Astrocyte (in vitro differentiated cells and primary cell): ENCODE results near the gene ELP2. TPM values are rescaled to one million over a fixed set of nuclear protein-coding genes. Genes with fewer than 3 reads are reported as not detected.

ENCODE experiments used
- DNase-seq: peaks from one replicate; pipeline ENCODE4 v3.0.0-alpha.2; 2010; ENCODE audit warnings: low read depth
- FAIRE-seq: peaks from 2 replicates; lab custom pipeline; 2011; peaks lifted over from hg19 to GRCh38; lab: Jason Lieb, UNC
- H2AFZ ChIP-seq: 2 replicates; pipeline ENCODE4 v1.6.0; 2012; ENCODE audit warnings: low read depth, low read length, inconsistent platforms
- H3K27ac ChIP-seq: 2 replicates; pipeline ENCODE4 v1.5.1; 2011; ENCODE audit warnings: low read depth, low read length, inconsistent platforms
- H3K27me3 ChIP-seq: 2 replicates; pipeline ENCODE4 v1.6.0; 2011; ENCODE audit warnings: low read length, inconsistent platforms; ENCODE audit not compliant: insufficient read depth
- H3K36me3 ChIP-seq: 2 replicates; pipeline ENCODE4 v1.5.1; 2011; ENCODE audit warnings: low read length, inconsistent platforms; ENCODE audit not compliant: insufficient read depth
- H3K4me1 ChIP-seq: 2 replicates; pipeline ENCODE4 v1.5.1; 2011; ENCODE audit warnings: low read length, inconsistent platforms; ENCODE audit not compliant: insufficient read depth
- H3K4me2 ChIP-seq: 2 replicates; pipeline ENCODE4 v1.6.0; 2012; ENCODE audit warnings: low read length, inconsistent platforms
- H3K4me3 ChIP-seq: 2 replicates; pipeline ENCODE4 v1.5.1; 2011; ENCODE audit warnings: low read depth, mild to moderate bottlenecking, low read length, inconsistent platforms; ENCODE audit not compliant: insufficient read depth
- H3K79me2 ChIP-seq: 2 replicates; pipeline ENCODE4 v1.6.0; 2012; ENCODE audit warnings: mild to moderate bottlenecking, low read length, inconsistent platforms; ENCODE audit not compliant: insufficient read depth
- H3K9ac ChIP-seq: 2 replicates; pipeline ENCODE4 v1.6.0; 2012; ENCODE audit warnings: mild to moderate bottlenecking, low read length, inconsistent platforms
- H3K9me3 ChIP-seq: 2 replicates; pipeline ENCODE4 v1.5.1; 2012; ENCODE audit warnings: low read depth, mild to moderate bottlenecking, low read length, inconsistent platforms; ENCODE audit not compliant: insufficient read depth
- H4K20me1 ChIP-seq: 2 replicates; pipeline ENCODE4 v1.6.0; 2012; ENCODE audit warnings: low read length, inconsistent platforms; ENCODE audit not compliant: insufficient read depth
- H3K27ac Mint-ChIP-seq: one replicate; pipeline ENCODE4 v1.8.0; 2021; ENCODE audit warnings: mild to moderate bottlenecking, mixed read lengths; ENCODE audit not compliant: unreplicated experiment
- H3K27me3 Mint-ChIP-seq: one replicate; pipeline ENCODE4 v1.8.0; 2021; ENCODE audit warnings: low read depth, mixed read lengths; ENCODE audit not compliant: unreplicated experiment
- H3K36me3 Mint-ChIP-seq: one replicate; pipeline ENCODE4 v1.8.0; 2021; ENCODE audit warnings: low read depth, mixed read lengths; ENCODE audit not compliant: unreplicated experiment
- H3K4me1 Mint-ChIP-seq: one replicate; pipeline ENCODE4 v1.8.0; 2021; ENCODE audit warnings: low read depth, mixed read lengths; ENCODE audit not compliant: unreplicated experiment
- H3K4me3 Mint-ChIP-seq: one replicate; pipeline ENCODE4 v1.8.0; 2021; ENCODE audit warnings: mild to moderate bottlenecking, moderate library complexity, mixed read lengths; ENCODE audit not compliant: unreplicated experiment
- H3K9me3 Mint-ChIP-seq: one replicate; pipeline ENCODE4 v1.8.0; 2021; ENCODE audit warnings: mild to moderate bottlenecking, mixed read lengths; ENCODE audit not compliant: unreplicated experiment
- CTCF ChIP-seq: IDR thresholded peaks from 2 replicates; pipeline ENCODE4 v1.5.1; 2011; ENCODE audit warnings: low read depth, mild to moderate bottlenecking, inconsistent platforms, low read length, moderate library complexity; ENCODE audit not compliant: insufficient read depth
- EZH2 ChIP-seq: IDR thresholded peaks from 2 replicates; pipeline ENCODE4 v1.6.1; 2012; ENCODE audit warnings: mild to moderate bottlenecking, low read length, inconsistent platforms; ENCODE audit not compliant: insufficient read depth
- total RNA-seq: library from RNA; stranded (reverse); gene quantifications from 2 replicates; pipeline ENCODE4 v1.2.1, GENCODE V29; 2021

Gene ELP2
- total RNA-seq, 1 donor from 2014 or later = 99.8 TPM

- no peaks in the 10 kb centered on the region for H4K20me1 ChIP-seq
- H3K79me2 ChIP-seq = no peaks in the 10 kb centered on the region
- H3K4me1 Mint-ChIP-seq = no peaks in the 10 kb centered on the region
- H3K27me3 ChIP-seq = no peaks in the 10 kb centered on the region
- H3K36me3 Mint-ChIP-seq = peaks cover 3% of the 10 kb centered on the region
- H3K27me3 Mint-ChIP-seq = peaks cover 27% of the 10 kb centered on the region
- no peaks in the 10 kb centered on the region for H3K36me3 ChIP-seq
- no peak for TF ChIP-seq EZH2
- TF ChIP-seq CTCF = no peak
- H2AFZ ChIP-seq = no peak overlapping the region
- no peak overlapping the region for H3K4me3 ChIP-seq
- no peak overlapping the region for H3K9ac ChIP-seq
- H3K4me3 Mint-ChIP-seq = no peak overlapping the region
- no peak overlapping the region for H3K4me2 ChIP-seq
- DNase-seq (no peak), FAIRE-seq (no peak)
- no peak overlapping the region for H3K27ac ChIP-seq
- no peaks in the 10 kb centered on the region for H3K4me1 ChIP-seq
- H3K27ac Mint-ChIP-seq = no peak overlapping the region
- no peaks in the 10 kb centered on the region for H3K9me3 ChIP-seq
- no peaks in the 10 kb centered on the region for H3K9me3 Mint-ChIP-seq
Observed at GRCh38 chr18:36197511-36198166, 67.9 kb downstream of the ELP2 start.

GRCh38 chr18:36199691-36200295 is 70.1 kb downstream of the ELP2 start:
- H3K9me3 ChIP-seq = no peaks in the 10 kb centered on the region
- peaks cover 3% of the 10 kb centered on the region for H3K36me3 Mint-ChIP-seq
- no peak overlapping the region for H2AFZ ChIP-seq
- H3K9ac ChIP-seq = no peak overlapping the region
- H3K27ac ChIP-seq = no peak overlapping the region
- no peaks in the 10 kb centered on the region for H3K4me1 Mint-ChIP-seq
- no peak overlapping the region for H3K27ac Mint-ChIP-seq
- H3K27me3 Mint-ChIP-seq = peaks cover 24% of the 10 kb centered on the region
- H3K36me3 ChIP-seq = no peaks in the 10 kb centered on the region
- TF ChIP-seq EZH2 (no peak), CTCF (no peak)
- H3K4me3 Mint-ChIP-seq = no peak overlapping the region
- no peak for DNase-seq
- H3K27me3 ChIP-seq = no peaks in the 10 kb centered on the region
- FAIRE-seq = no peak
- no peaks in the 10 kb centered on the region for H3K9me3 Mint-ChIP-seq
- no peak overlapping the region for H3K4me3 ChIP-seq
- no peak overlapping the region for H3K4me2 ChIP-seq
- H3K4me1 ChIP-seq = no peaks in the 10 kb centered on the region
- H3K79me2 ChIP-seq = no peaks in the 10 kb centered on the region
- no peaks in the 10 kb centered on the region for H4K20me1 ChIP-seq

- Mint-ChIP-seq H3K4me1 (no peaks in the 10 kb centered on the region), H3K27me3 (peaks cover 18% of the 10 kb centered on the region), H3K36me3 (peaks cover 3% of the 10 kb centered on the region), H3K9me3 (no peaks in the 10 kb centered on the region), H3K27ac (no peak overlapping the region), H3K4me3 (no peak overlapping the region)
- DNase-seq = no peak
- Histone ChIP-seq H3K9ac (no peak overlapping the region), H3K27ac (no peak overlapping the region), H3K27me3 (no peaks in the 10 kb centered on the region), H2AFZ (no peak overlapping the region), H3K36me3 (no peaks in the 10 kb centered on the region), H3K4me1 (no peaks in the 10 kb centered on the region), H4K20me1 (no peaks in the 10 kb centered on the region), H3K79me2 (no peaks in the 10 kb centered on the region), H3K4me2 (no peak overlapping the region), H3K4me3 (no peak overlapping the region), H3K9me3 (no peaks in the 10 kb centered on the region)
- FAIRE-seq = no peak
- TF ChIP-seq CTCF (no peak), EZH2 (no peak)
Observed at GRCh38 chr18:36200354-36200771, 70.7 kb downstream of the ELP2 start.
